H1 (cell line): ENCODE data around the gene ARF3.

ENCODE experiments used
- CTCF ChIP-seq, 3 experiments: IDR thresholded peaks; 1 replicate in 2 of 3; 2 replicates in 1 of 3; pipeline versions ENCODE4 v1.5.1 to v1.6.1; 2011; ENCODE audit warnings: low read length in 3 of 3, mild to moderate bottlenecking in 3 of 3, inconsistent platforms in 2 of 3, low read depth in 1 of 3, moderate library complexity in 1 of 3; ENCODE audit not compliant: insufficient read depth in 1 of 3; ENCODE audit errors: control extremely low read depth in 1 of 3
- EZH2 ChIP-seq: fragments of 200-600 bp; sonication (generic); IDR thresholded peaks from 2 replicates; pipeline ENCODE4 v1.7.1; 2012; ENCODE audit warnings: low read depth, mild to moderate bottlenecking, moderate library complexity, low read length, inconsistent platforms; ENCODE audit not compliant: severe bottlenecking
- MAX ChIP-seq: IDR thresholded peaks from 2 replicates; pipeline ENCODE4 v1.6.1; 2012; ENCODE audit warnings: inconsistent platforms

- no peak for TF ChIP-seq MAX
- TF ChIP-seq CTCF (IDR thresholded peaks at IDR 0.05; ENCODE audit: control extremely low read depth in 1 of 3, insufficient read depth in 1 of 3, low read depth in 1 of 3, low read length in 3 of 3), result no peak
- TF ChIP-seq EZH2, result no peak
Measured at GRCh38 chr12:48933664-48934311, 23.5 kb downstream of the ARF3 start.
